ENCODE data around the gene MEIOSIN. TPM values are rescaled to one million over a fixed set of nuclear protein-coding genes. Genes with fewer than 3 reads are reported as not detected.

Gene MEIOSIN
- total and polyA plus RNA-seq, 8 donors = not detected

DNA sequence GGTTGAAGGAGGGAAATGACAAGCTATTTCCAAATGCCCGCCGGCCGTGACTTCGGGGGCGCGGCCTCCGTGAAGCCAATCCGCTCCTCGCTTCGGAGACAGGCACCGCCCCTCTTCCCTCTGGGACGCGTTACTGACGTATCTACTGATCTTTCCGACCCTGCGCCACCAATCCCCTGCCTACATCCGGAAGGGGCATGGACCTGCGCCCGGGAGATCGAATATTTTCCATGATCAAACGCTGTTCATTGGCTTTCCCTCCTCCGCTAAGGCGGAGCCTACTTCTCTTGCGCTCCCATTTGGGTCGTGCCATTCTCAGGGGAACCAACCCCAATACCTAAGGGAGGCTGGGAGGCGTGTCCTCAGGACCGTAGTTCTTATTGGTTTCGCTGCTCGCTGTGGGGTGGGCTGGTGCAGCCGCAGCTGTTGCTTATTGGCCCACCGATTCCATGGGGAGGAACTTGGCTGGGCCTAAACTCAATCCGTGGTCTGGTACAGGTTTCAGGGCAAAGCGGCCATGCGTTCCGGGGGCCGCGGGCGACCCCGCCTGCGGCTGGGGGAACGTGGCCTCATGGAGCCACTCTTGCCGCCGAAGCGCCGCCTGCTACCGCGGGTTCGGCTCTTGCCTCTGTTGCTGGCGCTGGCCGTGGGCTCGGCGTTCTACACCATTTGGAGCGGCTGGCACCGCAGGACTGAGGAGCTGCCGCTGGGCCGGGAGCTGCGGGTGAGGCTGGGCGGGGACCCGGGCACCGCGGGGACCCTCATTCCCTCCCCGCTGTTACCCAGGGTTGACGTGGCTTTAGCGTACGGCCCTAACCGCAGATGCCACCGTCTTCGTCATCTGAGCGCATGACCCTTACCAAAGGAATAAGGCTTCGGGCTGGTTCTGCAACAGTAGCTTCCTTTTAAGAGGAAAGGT is 40.8 kb upstream of the MEIOSIN start, which contains the start of gene QPCTL:
QPCTL (plus strand) TSS at position 480 of the 919 bp plus-strand sequence; CDS start at position 518, 38 bp downstream.
- H3K36me3 ChIP-seq = peaks cover 0 to 24% of the 10 kb centered on the region in 2 donors
- ATAC-seq (peak; percentile 95), DNase-seq (peak; percentile 95 to 99 (median 98))
- intact Hi-C loops (cut with DNase I) = no loop called here
- H3K4me3 ChIP-seq = peak within 1 kb of the TSS; percentile 92
- H3K27ac ChIP-seq = peak within 1 kb of the TSS; percentile 88 to 96
- TF ChIP-seq, protein P1, sequence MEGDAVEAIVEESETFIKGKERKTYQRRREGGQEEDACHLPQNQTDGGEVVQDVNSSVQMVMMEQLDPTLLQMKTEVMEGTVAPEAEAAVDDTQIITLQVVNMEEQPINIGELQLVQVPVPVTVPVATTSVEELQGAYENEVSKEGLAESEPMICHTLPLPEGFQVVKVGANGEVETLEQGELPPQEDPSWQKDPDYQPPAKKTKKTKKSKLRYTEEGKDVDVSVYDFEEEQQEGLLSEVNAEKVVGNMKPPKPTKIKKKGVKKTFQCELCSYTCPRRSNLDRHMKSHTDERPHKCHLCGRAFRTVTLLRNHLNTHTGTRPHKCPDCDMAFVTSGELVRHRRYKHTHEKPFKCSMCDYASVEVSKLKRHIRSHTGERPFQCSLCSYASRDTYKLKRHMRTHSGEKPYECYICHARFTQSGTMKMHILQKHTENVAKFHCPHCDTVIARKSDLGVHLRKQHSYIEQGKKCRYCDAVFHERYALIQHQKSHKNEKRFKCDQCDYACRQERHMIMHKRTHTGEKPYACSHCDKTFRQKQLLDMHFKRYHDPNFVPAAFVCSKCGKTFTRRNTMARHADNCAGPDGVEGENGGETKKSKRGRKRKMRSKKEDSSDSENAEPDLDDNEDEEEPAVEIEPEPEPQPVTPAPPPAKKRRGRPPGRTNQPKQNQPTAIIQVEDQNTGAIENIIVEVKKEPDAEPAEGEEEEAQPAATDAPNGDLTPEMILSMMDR (IDR thresholded peaks at IDR 0.05) = no peak
- no peaks in the 10 kb centered on the region for H3K9me3 ChIP-seq
- peaks cover 13 to 17% of the 10 kb centered on the region in 2 donors for H3K4me1 ChIP-seq
- no peaks in the 10 kb centered on the region for H3K27me3 ChIP-seq

DNA sequence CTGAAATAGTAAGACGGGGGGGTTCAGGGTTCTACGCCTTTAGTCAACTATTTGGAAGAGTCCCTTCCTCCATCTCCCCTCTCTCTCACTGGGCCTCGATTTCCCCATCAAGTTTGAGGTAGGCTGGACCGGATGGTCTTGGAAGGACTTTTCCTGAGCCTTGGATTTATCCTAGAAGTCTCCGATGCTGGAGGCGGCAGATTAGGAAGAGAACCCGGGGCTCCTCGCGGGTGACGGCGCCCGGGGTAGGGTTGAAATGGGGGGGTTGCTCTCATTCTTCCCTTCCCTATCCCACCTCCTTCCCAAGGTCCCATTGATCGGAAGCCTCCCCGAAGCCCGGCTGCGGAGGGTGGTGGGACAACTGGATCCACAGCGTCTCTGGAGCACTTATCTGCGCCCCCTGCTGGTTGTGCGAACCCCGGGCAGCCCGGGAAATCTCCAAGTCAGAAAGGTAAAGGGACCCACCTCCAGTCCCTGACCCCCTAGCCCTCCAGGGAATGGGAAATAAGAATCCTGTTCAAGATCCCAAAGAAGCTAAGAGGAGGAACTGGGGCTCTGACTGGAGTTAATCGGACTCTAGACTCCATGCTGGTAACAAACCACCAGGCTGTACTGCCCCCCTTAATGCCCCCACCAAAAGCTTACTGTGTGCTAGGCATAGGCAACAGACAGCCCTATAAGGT is 40.0 kb upstream of the MEIOSIN start:
- Histone ChIP-seq H3K27me3 (no peaks in the 10 kb centered on the region), H3K9me3 (no peaks in the 10 kb centered on the region), H3K27ac (peak overlapping the region; percentile 88 to 96), H3K4me3 (peak overlapping the region; percentile 92), H3K4me1 (peaks cover 13 to 17% of the 10 kb centered on the region in 2 donors), H3K36me3 (peaks cover 0 to 20% of the 10 kb centered on the region in 2 donors)
- intact Hi-C loops (cut with DNase I) = no loop called here
- DNase-seq (peak in 3 of 4 donors; percentile 76 to 93 (median 77)), ATAC-seq (peak; percentile 40)
- TF ChIP-seq, protein P1 (IDR thresholded peaks at IDR 0.05) = peak; percentile 83 to 86

- TF ChIP-seq, protein P1 (IDR thresholded peaks at IDR 0.05) = no peak
These were observed 31.6 kb upstream of the MEIOSIN start for GRCh38 chr19:45701676-45702075.

DNA sequence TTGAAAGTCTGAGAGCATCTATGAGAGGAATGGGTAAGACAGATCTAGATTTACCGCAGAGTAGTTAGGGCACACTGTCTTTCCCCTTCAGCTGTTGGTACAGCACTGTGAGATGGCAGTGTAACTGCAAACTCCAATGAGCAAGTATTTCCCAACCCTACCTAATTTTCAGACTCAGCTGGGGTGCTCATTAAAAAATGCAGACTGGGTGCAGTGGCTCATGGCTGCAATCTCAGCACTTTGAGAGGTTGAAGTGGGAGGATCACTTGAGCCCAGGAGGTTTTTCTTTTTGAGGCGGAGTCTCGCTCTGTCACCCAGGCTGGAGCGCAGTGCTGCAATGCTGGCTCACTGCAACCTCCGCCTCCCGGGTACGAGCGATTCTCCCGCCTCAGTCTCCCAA is 28.1 kb upstream of the MEIOSIN start:
- Histone ChIP-seq H3K36me3 (peaks cover 0 to 31% of the 10 kb centered on the region in 2 donors), H3K9me3 (no peaks in the 10 kb centered on the region), H3K4me3 (no peak overlapping the region), H3K27ac (no peak overlapping the region), H3K27me3 (no peaks in the 10 kb centered on the region), H3K4me1 (no peaks in the 10 kb centered on the region)
- intact Hi-C loops (cut with DNase I) = no loop called here
- TF ChIP-seq, protein P1 (IDR thresholded peaks at IDR 0.05) = no peak
- no peak for ATAC-seq
- no peak for DNase-seq

More at GRCh38 chr19:45701676-45702075, 31.6 kb upstream of the MEIOSIN start:
- H3K27me3 ChIP-seq = no peaks in the 10 kb centered on the region
- H3K4me1 ChIP-seq = no peaks in the 10 kb centered on the region
- no peak for ATAC-seq
- intact Hi-C loops (cut with DNase I) = no loop called here
- no peak overlapping the region for H3K27ac ChIP-seq
- H3K4me3 ChIP-seq = no peak overlapping the region
- no peak for DNase-seq
- no peaks in the 10 kb centered on the region for H3K9me3 ChIP-seq
- H3K36me3 ChIP-seq = peaks cover 0 to 47% of the 10 kb centered on the region in 2 donors

All from left lung (tissue), 10 donors.